Panc1 (cell line): ENCODE results near the gene ADCY3.

Source experiments
- CTCF ChIP-seq: fragments of 450-650 bp; IDR thresholded peaks from 2 replicates; pipeline ENCODE4 v1.5.1; 2017; ENCODE audit warnings: mild to moderate bottlenecking
- REST ChIP-seq, 2 experiments: IDR thresholded peaks; 2 replicates each; pipeline ENCODE4 v1.6.1; 2011 to 2012; ENCODE audit warnings: low read depth in 2 of 2, control low read depth in 1 of 2, low read length in 1 of 2, mild to moderate bottlenecking in 1 of 2, moderate library complexity in 1 of 2; ENCODE audit not compliant: insufficient read depth in 1 of 2
- TCF7L2 ChIP-seq: IDR thresholded peaks from 2 replicates; pipeline ENCODE4 v1.6.1; 2011; ENCODE audit warnings: mild to moderate bottlenecking, low read depth, low read length, inconsistent platforms

- TF ChIP-seq TCF7L2 (no peak), CTCF (no peak), REST (IDR thresholded peaks at IDR 0.05; ENCODE audit: insufficient read depth in 1 of 2, low read depth in 2 of 2, low read length in 1 of 2) (no peak)
These were observed 12.7 kb upstream of the ADCY3 start for GRCh38 chr2:24932715-24933114.
